Smooth muscle cell (in vitro differentiated cells): Measurements from ENCODE around the gene CEP89. TPM values are rescaled to one million over a fixed set of nuclear protein-coding genes. Genes with fewer than 3 reads are reported as not detected.

Source experiments
- DNase-seq: peaks from one replicate; lab custom pipeline; 2025; ENCODE audit not compliant: unreplicated experiment; lab: John Stamatoyannopoulos, UW
- H2AFZ ChIP-seq: fragments of 200-600 bp; sonication (generic); 2 replicates; pipeline ENCODE4 v1.6.0; 2016; ENCODE audit warnings: antibody characterized with exemption, low read depth, mild to moderate bottlenecking
- H3F3A ChIP-seq: fragments of 200-600 bp; sonication (generic); 2 replicates; pipeline ENCODE4 v1.6.0; 2017; ENCODE audit warnings: antibody characterized with exemption, low read depth
- H3K27ac ChIP-seq: fragments of 200-600 bp; sonication (generic); 2 replicates; pipeline ENCODE4 v1.5.1; 2016; ENCODE audit warnings: low read depth, mild to moderate bottlenecking
- H3K27me3 ChIP-seq: fragments of 200-600 bp; sonication (generic); 2 replicates; pipeline ENCODE4 v1.6.1; 2016; ENCODE audit warnings: low read depth, mild to moderate bottlenecking
- H3K36me3 ChIP-seq: fragments of 200-600 bp; sonication (generic); 2 replicates; pipeline ENCODE4 v1.5.1; 2016; ENCODE audit warnings: low read depth
- H3K4me1 ChIP-seq: fragments of 200-600 bp; sonication (generic); 2 replicates; pipeline ENCODE4 v1.5.1; 2016; ENCODE audit warnings: low read depth
- H3K4me2 ChIP-seq: fragments of 200-600 bp; sonication (generic); 2 replicates; pipeline ENCODE4 v1.6.0; 2016; ENCODE audit warnings: mild to moderate bottlenecking
- H3K4me3 ChIP-seq: fragments of 200-600 bp; sonication (generic); 2 replicates; pipeline ENCODE4 v1.5.1; 2016; ENCODE audit warnings: mild to moderate bottlenecking
- H3K79me2 ChIP-seq: fragments of 200-600 bp; sonication (generic); 2 replicates; pipeline ENCODE4 v1.6.0; 2016; ENCODE audit warnings: low read depth, mild to moderate bottlenecking
- H3K9ac ChIP-seq: fragments of 200-600 bp; sonication (generic); 2 replicates; pipeline ENCODE4 v1.6.0; 2016; ENCODE audit warnings: low read depth
- H3K9me3 ChIP-seq: fragments of 200-600 bp; sonication (generic); replicated peaks from 2 replicates; pipeline ENCODE4 v1.5.1; 2016; ENCODE audit warnings: low read depth
- H4K20me1 ChIP-seq: fragments of 200-600 bp; sonication (generic); 2 replicates; pipeline ENCODE4 v1.6.0; 2016; ENCODE audit warnings: low read depth
- CTCF ChIP-seq: fragments of 200-600 bp; sonication (generic); IDR thresholded peaks from 2 replicates; pipeline ENCODE4 v1.5.1; 2017; ENCODE audit warnings: borderline replicate concordance, mild to moderate bottlenecking, antibody characterized with exemption; ENCODE audit not compliant: insufficient read depth, poor library complexity, severe bottlenecking
- WGBS: methylation state at CpG from one replicate; pipeline ENCODE4 v1.1.7; 2016; ENCODE audit warnings: low lambda C conversion rate; 5-methylcytosine and 5-hydroxymethylcytosine counted together
- polyA plus RNA-seq: library from polyadenylated mRNA; unstranded; fragments of >200 nt; fragmentation: Nextera tagmentation; extraction: Ambion mirVana; gene quantifications from 2 replicates; pipeline ENCODE4 v1.2.1, GENCODE V29; 2016
- total RNA-seq: library from RNA; depleted of rRNA; stranded (reverse); fragments of >200 nt; gene quantifications from 2 replicates; pipeline ENCODE4 v1.2.3, GENCODE V29; 2014

Gene CEP89
- total and polyA plus RNA-seq, 2 experiments from 2014 or later: 11.7 to 19.6 TPM

- Histone ChIP-seq H3K36me3 (no peaks in the 10 kb centered on the region), H3K27me3 (no peaks in the 10 kb centered on the region), H3K4me3 (no peak overlapping the region), H3K9ac (peak overlapping the region; percentile 33), H3F3A (no peaks in the 10 kb centered on the region), H3K4me2 (no peak overlapping the region), H4K20me1 (no peaks in the 10 kb centered on the region), H3K79me2 (no peaks in the 10 kb centered on the region), H3K9me3 (no peaks in the 10 kb centered on the region), H3K27ac (peak overlapping the region; percentile 55), H3K4me1 (no peaks in the 10 kb centered on the region), H2AFZ (no peak overlapping the region)
- WGBS: 35% methylated on average over 12 of the region's 12 CpGs
- no peak for DNase-seq
- no peak for TF ChIP-seq CTCF
These were observed 94.9 kb downstream of the CEP89 start for GRCh38 chr19:32876919-32877285.

GRCh38 chr19:32876236-32876918 lies 95.4 kb downstream of the CEP89 start:
- Histone ChIP-seq H3K9me3 (no peaks in the 10 kb centered on the region), H3K36me3 (no peaks in the 10 kb centered on the region), H3F3A (no peaks in the 10 kb centered on the region), H3K27me3 (no peaks in the 10 kb centered on the region), H3K4me3 (no peak overlapping the region), H3K4me1 (no peaks in the 10 kb centered on the region), H3K4me2 (no peak overlapping the region), H3K27ac (no peak overlapping the region), H4K20me1 (no peaks in the 10 kb centered on the region), H3K9ac (no peak overlapping the region), H3K79me2 (no peaks in the 10 kb centered on the region), H2AFZ (no peak overlapping the region)
- 93% methylated on average over 9 of the region's 9 CpGs for WGBS
- no peak for TF ChIP-seq CTCF
- DNase-seq: no peak

GRCh38 chr19:32875428-32875827 lies 96.3 kb downstream of the CEP89 start:
- Histone ChIP-seq H3K9me3 (no peaks in the 10 kb centered on the region), H3K27ac (no peak overlapping the region), H3K79me2 (no peaks in the 10 kb centered on the region), H3K4me1 (no peaks in the 10 kb centered on the region), H3K4me3 (no peak overlapping the region), H2AFZ (no peak overlapping the region), H3F3A (no peaks in the 10 kb centered on the region), H4K20me1 (no peaks in the 10 kb centered on the region), H3K36me3 (no peaks in the 10 kb centered on the region), H3K4me2 (no peak overlapping the region), H3K9ac (no peak overlapping the region), H3K27me3 (no peaks in the 10 kb centered on the region)
- WGBS: 82% methylated on average over 7 of the region's 7 CpGs
- DNase-seq: no peak
- no peak for TF ChIP-seq CTCF

GRCh38 chr19:32874605-32875004 lies 97.2 kb downstream of the CEP89 start:
- Histone ChIP-seq H3K4me3 (no peak overlapping the region), H3K9ac (no peak overlapping the region), H2AFZ (no peak overlapping the region), H3K79me2 (no peaks in the 10 kb centered on the region), H3K9me3 (no peaks in the 10 kb centered on the region), H3F3A (no peaks in the 10 kb centered on the region), H3K36me3 (no peaks in the 10 kb centered on the region), H3K4me2 (no peak overlapping the region), H4K20me1 (no peaks in the 10 kb centered on the region), H3K4me1 (no peaks in the 10 kb centered on the region), H3K27me3 (no peaks in the 10 kb centered on the region), H3K27ac (no peak overlapping the region)
- DNase-seq: no peak
- WGBS: 93% methylated on average over 9 of the region's 9 CpGs
- no peak for TF ChIP-seq CTCF
